ENCODE results near the gene PPAN.

PPAN gene

GRCh38 chr19:10138879-10139795, 33.0 kb downstream of the PPAN start:
- no peak for DNase-seq (ENCODE audit: low read depth in 2 of 3, low spot score in 1 of 3)

DNA sequence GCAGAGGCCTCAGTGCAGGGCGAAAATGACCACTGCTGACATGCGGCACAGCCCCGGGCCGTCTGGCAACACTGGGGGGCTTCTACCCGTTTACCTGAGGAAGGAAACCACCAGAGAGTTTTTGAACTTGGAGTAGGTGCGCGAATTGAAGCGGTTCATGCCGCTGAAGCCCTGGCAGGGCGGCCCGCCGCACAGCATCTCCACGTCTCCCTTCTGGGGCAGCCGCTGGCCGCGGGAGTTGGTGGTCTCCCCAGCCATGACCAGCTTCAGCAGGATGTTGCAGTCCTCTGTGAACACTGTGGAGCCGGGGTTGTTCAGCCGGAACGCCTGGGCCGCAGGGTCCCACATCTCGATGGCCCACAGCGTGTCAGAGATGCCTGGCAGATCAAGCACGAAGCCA, 33.8 kb downstream of the PPAN start:
- no peak for DNase-seq (ENCODE audit: low read depth in 2 of 3, low spot score in 1 of 3)

DNA sequence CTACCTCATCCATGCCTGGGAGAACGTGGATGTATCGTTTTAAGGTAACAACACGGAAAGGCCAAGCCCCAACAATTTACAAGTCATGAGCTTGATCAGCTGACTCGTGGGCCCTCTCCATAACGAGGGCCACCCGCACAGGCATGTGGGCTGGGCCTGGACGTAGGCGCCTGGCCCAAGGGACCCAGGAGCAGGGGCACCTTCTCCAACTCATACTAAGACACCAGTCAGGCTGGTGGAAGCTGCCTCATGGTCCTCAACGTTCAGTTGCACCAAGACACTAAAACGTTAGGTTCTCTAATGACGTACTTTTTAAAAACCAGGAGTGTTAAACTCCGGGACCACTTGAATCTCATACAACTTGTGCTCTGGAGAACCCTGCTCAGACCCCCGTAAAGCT, 35.3 kb downstream of the PPAN start:
- no peak for DNase-seq (ENCODE audit: low read depth in 2 of 3, low spot score in 1 of 3)

DNA sequence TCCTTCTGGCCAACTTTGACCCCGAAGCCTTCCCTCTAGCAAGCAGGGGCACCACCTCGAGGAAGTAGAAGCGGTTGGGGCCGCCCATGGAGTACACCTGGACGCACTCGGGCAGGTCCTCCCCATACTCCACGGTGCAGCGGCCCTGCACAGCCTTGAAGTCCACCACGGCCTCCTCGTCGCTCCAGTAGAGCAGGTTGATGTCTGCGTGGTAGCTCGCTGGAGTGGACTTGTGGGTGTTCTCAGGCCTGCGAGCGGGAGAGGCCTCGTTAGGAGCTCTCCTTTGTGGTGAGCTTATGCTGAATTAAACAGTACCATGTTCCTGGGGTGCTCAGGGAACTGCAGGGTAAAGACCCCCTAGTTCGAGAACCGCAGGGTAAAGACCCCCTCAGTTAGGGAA, 35.8 kb downstream of the PPAN start:
- no peak for DNase-seq (ENCODE audit: low read depth in 2 of 3, low spot score in 1 of 3)

DNA sequence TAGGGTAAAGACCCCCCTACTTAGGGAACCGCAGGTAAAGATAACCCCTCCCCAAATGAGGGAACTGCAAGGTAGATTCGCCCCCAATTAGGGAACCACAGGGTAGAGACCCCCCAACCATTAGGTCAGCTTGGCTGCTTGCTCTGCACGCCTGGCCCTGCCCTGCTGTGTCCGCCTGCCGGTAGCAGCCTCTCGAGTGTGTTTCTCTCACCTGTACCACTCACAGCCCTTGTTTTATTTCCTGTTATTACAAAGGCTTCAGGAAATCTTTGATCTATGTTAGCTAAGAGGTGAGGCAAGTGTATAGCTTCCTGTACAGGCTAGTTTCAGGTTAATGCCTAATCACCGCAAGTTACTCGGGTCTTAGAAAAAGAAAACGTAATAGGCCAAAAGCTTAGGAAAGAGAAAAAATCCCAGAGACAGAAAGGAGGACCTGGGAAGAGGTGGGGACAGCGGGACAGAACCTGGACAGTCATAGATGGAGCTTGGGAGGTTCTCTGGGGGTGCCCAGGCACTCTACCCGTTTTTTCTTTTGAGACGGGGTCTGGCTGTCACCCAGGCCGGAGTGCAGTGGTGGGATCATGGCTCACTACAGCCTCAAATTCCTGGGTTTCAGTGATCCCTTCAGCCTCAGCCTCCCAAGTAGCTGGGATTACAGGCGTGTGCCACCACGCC, 36.7 kb downstream of the PPAN start:
- no peak for DNase-seq (ENCODE audit: low read depth in 2 of 3, low spot score in 1 of 3)

DNA sequence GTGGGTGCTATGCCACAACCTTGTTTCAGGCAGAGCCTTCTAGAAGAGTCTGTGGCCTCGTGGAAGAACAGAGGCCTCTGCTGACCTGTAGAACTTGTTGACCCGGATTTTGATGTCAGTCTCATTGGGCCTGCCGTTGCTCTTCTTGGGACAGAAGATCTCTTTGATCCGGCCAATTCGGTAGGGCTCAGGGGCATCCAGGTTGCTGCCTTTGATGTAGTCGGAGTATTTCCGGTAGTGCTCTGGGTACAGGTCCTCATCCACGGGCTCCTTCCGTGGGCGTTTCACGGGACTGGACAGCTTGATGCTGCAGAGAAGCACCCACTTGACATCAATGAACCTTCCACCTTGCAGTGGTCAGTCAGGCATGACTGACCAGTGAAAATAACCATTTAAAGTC, 37.5 kb downstream of the PPAN start:
- DNase-seq (ENCODE audit: low read depth in 2 of 3, low spot score in 1 of 3), result no peak

DNA sequence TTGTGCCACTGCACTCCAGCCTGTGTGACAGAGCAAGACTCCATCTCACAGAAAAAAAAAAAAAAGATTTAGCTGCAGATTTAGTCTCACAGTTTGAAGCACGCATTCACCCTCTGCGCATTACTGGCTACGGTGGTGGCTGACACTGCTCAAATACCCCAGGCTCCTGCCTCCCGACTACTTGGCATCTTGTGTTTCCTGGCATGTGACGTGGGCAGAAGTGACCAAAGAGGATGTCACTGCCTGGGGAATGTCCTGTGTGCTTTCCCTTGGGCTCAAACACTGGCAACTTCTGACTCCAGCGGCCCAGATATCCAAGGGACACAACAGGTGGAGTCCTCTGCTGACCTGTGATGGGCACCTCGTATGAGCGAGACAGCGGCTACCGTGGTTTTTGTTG, 38.2 kb downstream of the PPAN start:
- no peak for DNase-seq (ENCODE audit: low read depth in 2 of 3, low spot score in 1 of 3)

- DNase-seq (ENCODE audit: low read depth in 2 of 3, low spot score in 1 of 3), result no peak
These were observed 38.9 kb downstream of the PPAN start for GRCh38 chr19:10145031-10145430.

DNA sequence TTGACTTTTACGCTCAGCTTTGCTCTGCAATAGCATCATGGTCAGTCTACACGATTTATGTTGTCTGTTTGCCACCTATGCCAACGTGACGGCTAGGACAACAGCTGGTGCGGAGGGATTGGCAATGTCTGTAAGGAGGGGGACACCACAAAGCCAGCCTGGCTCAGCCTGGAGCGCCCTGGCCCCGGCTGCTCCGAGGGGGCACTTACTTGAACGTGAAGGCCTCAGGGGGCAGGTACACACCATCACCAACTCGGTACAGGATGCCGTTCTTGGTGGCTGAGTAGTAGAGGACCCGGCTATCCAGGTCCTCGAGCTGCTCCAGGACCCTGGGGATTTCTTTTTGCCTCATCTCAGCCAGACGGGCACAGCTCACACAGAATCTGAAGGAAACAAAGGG, 40.0 kb downstream of the PPAN start:
- DNase-seq (ENCODE audit: low read depth in 2 of 3, low spot score in 1 of 3), result no peak

GRCh38 chr19:10149427-10149826, 43.3 kb downstream of the PPAN start:
- no peak for DNase-seq (ENCODE audit: low read depth in 2 of 3, low spot score in 1 of 3)

DNA sequence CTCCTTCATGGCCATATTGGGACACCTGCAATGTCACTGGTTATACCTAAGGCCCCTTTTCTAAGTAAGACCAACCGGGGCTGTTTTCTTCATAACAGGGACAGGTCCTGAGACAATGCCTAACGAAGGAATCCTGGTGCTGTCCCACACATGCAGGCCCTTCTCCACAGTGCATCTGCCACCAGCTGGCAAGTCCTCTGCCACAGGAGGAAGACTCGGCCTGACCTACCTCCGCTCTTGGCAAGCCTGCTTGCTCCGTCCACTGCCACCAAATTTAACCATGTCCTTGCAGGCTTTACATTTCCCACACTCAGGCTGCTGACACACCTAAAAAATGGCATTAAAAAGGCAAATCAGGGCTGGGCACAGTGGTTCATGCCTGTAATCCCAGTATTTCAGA, 45.4 kb downstream of the PPAN start:
- DNase-seq (ENCODE audit: low read depth in 2 of 3, low spot score in 1 of 3), result no peak

- no peak for DNase-seq (ENCODE audit: low read depth in 2 of 3, low spot score in 1 of 3)
These were observed 45.9 kb downstream of the PPAN start for GRCh38 chr19:10152100-10152499.

DNA sequence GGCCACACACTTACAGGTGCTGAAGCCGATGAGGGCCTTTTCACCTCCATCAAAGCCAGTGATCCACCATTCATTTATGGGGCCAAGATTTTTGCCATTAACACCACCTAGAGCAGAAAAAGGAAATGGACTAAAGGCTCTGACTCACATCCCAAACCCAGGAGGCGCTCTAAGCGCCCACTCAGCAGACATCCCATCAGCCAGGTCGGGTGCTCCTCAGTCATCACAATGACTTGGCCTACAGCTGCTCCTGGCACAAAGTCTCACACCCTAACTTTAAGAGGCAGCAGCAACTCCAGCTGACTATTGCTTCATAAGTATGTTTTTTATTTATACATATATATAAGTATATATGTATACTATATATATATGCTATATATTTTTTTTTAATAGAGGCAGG, 49.7 kb downstream of the PPAN start:
- DNase-seq (ENCODE audit: low read depth in 2 of 3, low spot score in 1 of 3), result no peak

DNA sequence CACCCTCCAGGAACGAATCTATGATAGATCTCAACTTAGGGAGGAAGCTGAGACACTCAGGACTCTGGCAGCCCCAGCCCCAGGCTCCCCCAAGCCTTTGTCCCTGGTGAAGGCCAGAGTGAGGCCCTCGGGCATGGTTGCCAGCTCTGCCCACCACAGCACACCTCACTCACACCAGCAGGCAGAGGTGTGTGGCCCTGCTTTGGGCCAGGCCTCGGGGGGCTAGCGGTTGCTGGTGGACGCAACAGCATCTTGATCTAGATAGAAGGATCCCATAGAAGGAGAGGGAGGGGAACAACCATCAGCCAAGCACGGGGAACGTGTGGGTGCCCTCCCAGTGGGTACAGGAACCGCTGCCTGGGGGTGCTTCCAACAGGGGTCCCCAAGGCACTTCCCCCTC, 51.9 kb downstream of the PPAN start:
- DNase-seq (ENCODE audit: low read depth in 2 of 3, low spot score in 1 of 3), result no peak

DNA sequence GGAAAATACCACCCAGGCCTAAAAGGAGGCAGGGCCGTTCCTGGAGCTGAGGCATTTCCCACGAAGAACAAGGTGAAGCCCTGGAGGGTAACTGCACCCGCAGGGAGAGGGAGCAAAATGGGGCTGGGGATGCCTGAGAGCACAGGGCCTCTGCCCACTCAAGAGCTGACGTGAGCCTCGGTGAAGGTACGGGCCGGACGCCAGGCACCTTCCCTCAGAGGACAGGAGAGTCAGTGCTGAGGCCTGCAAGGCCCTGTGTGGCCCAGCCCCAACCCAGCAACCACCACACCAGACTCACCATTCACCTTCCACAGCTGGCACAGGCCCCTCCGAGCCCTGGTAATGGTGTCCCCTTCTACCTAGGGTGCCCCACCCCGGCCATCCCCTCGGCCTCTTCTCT, 52.3 kb downstream of the PPAN start:
- DNase-seq (ENCODE audit: low read depth in 2 of 3, low spot score in 1 of 3), result no peak

- DNase-seq (ENCODE audit: low read depth in 2 of 3, low spot score in 1 of 3), result no peak
These were observed 53.4 kb downstream of the PPAN start for GRCh38 chr19:10159610-10160009.
